Astrocyte (in vitro differentiated cells and primary cell): Measurements from ENCODE around the gene ARMH4.

Source experiments
- EZH2 ChIP-seq: IDR thresholded peaks from 2 replicates; pipeline ENCODE4 v1.6.1; 2012; ENCODE audit warnings: mild to moderate bottlenecking, low read length, inconsistent platforms; ENCODE audit not compliant: insufficient read depth
- TF ChIP-seq, protein P1 (sequence below): IDR thresholded peaks from 2 replicates; pipeline ENCODE4 v1.5.1; 2011; ENCODE audit warnings: low read depth, mild to moderate bottlenecking, inconsistent platforms, low read length, moderate library complexity; ENCODE audit not compliant: insufficient read depth

DNA sequence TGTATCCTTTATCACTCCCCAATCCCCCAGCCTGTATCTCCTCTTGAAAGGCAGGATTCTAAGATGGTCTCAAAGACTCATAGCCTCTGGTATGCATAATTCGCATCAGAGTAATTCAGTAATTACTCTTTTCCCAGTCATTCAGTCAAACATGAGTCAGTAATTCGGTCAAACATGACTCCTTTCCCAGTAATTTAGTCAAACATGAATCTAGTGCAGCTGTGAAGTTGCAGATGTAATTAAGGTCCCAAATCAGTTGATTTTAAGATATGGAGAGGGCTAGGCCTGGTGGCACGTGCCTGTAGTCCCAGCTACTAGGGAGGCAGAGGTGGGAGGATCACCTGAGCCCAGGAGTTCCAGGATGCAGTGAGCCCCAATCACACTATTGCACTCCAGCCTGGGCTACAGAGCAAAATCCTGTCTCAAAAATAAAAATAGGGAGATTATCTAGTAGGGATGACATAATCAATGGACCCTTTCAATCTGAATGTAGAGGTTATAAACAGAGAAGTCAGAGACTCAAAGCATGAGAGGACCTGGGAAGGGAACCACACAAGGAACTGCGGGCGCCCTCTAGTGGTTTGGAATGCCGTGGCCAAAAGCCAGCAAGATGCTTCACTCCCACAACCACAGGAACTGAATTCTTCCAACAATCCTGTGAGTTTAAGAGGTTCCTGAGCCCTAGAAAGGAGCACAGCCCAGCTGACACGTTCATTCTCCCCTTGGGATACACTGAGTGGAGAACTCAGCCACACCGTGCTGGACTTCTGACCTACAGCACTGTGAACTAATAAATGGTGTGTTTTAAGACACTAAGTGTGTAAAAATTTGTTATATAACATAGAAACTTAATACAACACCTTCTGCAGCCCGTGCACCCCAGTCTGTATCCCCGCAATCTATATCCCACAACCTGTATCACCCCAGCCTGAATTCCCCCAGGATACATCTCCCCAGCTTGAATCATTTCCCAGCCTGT, 14.3 kb upstream of the ARMH4 start:
- TF ChIP-seq, protein P1, sequence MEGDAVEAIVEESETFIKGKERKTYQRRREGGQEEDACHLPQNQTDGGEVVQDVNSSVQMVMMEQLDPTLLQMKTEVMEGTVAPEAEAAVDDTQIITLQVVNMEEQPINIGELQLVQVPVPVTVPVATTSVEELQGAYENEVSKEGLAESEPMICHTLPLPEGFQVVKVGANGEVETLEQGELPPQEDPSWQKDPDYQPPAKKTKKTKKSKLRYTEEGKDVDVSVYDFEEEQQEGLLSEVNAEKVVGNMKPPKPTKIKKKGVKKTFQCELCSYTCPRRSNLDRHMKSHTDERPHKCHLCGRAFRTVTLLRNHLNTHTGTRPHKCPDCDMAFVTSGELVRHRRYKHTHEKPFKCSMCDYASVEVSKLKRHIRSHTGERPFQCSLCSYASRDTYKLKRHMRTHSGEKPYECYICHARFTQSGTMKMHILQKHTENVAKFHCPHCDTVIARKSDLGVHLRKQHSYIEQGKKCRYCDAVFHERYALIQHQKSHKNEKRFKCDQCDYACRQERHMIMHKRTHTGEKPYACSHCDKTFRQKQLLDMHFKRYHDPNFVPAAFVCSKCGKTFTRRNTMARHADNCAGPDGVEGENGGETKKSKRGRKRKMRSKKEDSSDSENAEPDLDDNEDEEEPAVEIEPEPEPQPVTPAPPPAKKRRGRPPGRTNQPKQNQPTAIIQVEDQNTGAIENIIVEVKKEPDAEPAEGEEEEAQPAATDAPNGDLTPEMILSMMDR, result peak; percentile 88
- TF ChIP-seq EZH2, result no peak
